Activated CD4-positive, CD25-positive, alpha-beta regulatory T cell treated with anti-CD3 and anti-CD28 coated beads, Interleukin-2, amount 50 U/mL, for 16 hours (primary cell): ENCODE measurements around the gene SCUBE2.

Source experiments
- DNase-seq: peaks from one replicate; pipeline ENCODE4 v3.0.0-alpha.2; 2020; ENCODE audit warnings: low read depth, low spot score

Gene SCUBE2

GRCh38 chr11:9075556-9075955, 15.8 kb downstream of the SCUBE2 start:
- no peak for DNase-seq

- DNase-seq = no peak
Measured at GRCh38 chr11:9074338-9075029, 16.9 kb downstream of the SCUBE2 start.

- no peak for DNase-seq
Measured at GRCh38 chr11:9073466-9074225, 17.8 kb downstream of the SCUBE2 start.

- no peak for DNase-seq
Measured at GRCh38 chr11:9072626-9073176, 18.7 kb downstream of the SCUBE2 start.

- DNase-seq = no peak
Measured at GRCh38 chr11:9071692-9072091, 19.7 kb downstream of the SCUBE2 start.

GRCh38 chr11:9070749-9071491, 20.5 kb downstream of the SCUBE2 start:
- DNase-seq = no peak

- no peak for DNase-seq
Measured at GRCh38 chr11:9069862-9070470, 21.4 kb downstream of the SCUBE2 start.

GRCh38 chr11:9069256-9069655, 22.1 kb downstream of the SCUBE2 start:
- DNase-seq = no peak

GRCh38 chr11:9066433-9066925, 24.9 kb downstream of the SCUBE2 start:
- no peak for DNase-seq

- no peak for DNase-seq
Measured at GRCh38 chr11:9065607-9066432, 25.6 kb downstream of the SCUBE2 start.

- no peak for DNase-seq
Measured at GRCh38 chr11:9061807-9062206, 29.6 kb downstream of the SCUBE2 start.

- DNase-seq = no peak
Measured at GRCh38 chr11:9060700-9061111, 30.7 kb downstream of the SCUBE2 start.

- DNase-seq = no peak
Measured at GRCh38 chr11:9059406-9059805, 32.0 kb downstream of the SCUBE2 start.

- no peak for DNase-seq
Measured at GRCh38 chr11:9057888-9058287, 33.5 kb downstream of the SCUBE2 start.

- no peak for DNase-seq
Measured at GRCh38 chr11:9057007-9057406, 34.4 kb downstream of the SCUBE2 start.

GRCh38 chr11:9056467-9056866, 34.9 kb downstream of the SCUBE2 start:
- DNase-seq = no peak

GRCh38 chr11:9053316-9054035, 37.9 kb downstream of the SCUBE2 start:
- DNase-seq = no peak

- no peak for DNase-seq
Measured at GRCh38 chr11:9052316-9052715, 39.1 kb downstream of the SCUBE2 start.

- DNase-seq = no peak
Measured at GRCh38 chr11:9049959-9050358, 41.4 kb downstream of the SCUBE2 start.

GRCh38 chr11:9047964-9048523, 43.4 kb downstream of the SCUBE2 start:
- DNase-seq = no peak
